Lower leg skin (tissue), 4 donors: Measurements from ENCODE around the gene USP34. TPM values are rescaled to one million over a fixed set of nuclear protein-coding genes. Genes with fewer than 3 reads are reported as not detected.
"Not testable (repeated sequence)": the region's sequence is repeated elsewhere in the genome, so short reads cannot be mapped to it uniquely, and the experiment has no call there.

Experiments used
- DNase-seq, 2 donors: peaks; one replicate each; pipeline ENCODE4 v3.0.0-alpha.2; 2019; ENCODE audit warnings: low spot score in 2 of 2
- H3K4me3 ChIP-seq: fragments of 200-600 bp; sonication (generic); 2 replicates; pipeline ENCODE4 v1.5.1; 2017; ENCODE audit warnings: mild to moderate bottlenecking, low read depth; ENCODE audit not compliant: poor library complexity, severe bottlenecking
- CTCF ChIP-seq, 3 donors: fragments of 450-650 bp; IDR thresholded peaks; one replicate each; pipeline ENCODE4 v1.5.1; 2016; ENCODE audit warnings: antibody characterized with exemption in 3 of 3, mild to moderate bottlenecking in 3 of 3, moderate library complexity in 2 of 3
- POLR2A ChIP-seq, 2 donors: fragments of 450-650 bp; IDR thresholded peaks; one replicate each; pipeline ENCODE4 v1.6.1; 2016 to 2017; ENCODE audit warnings: antibody characterized with exemption in 2 of 2, mild to moderate bottlenecking in 1 of 2, moderate library complexity in 1 of 2
- WGBS, 2 donors: methylation state at CpG; one replicate each; pipeline ENCODE4 v1.1.5; 2018; 5-methylcytosine and 5-hydroxymethylcytosine counted together
- intact Hi-C: fragments of 100-400 bp; cut with DNase I; formaldehyde crosslinking; loops from one replicate; pipeline ENCODE4 v1.15.0; 2023; ENCODE audit warnings: low total_unique reads
- total RNA-seq, 4 donors: library from RNA; depleted of rRNA; stranded (reverse); fragments of >200 nt; gene quantifications; one replicate each; pipeline ENCODE4 v1.1.0, GENCODE V29; 2016

The USP34 gene
- total RNA-seq, 4 donors from 2014 or later: 84.3 to 181 (median 98.1) TPM

- WGBS, 2 donors: 95 to 96% methylated on average over 2 of the region's 2 CpGs
- DNase-seq: no peak
- intact Hi-C loops: no loop called here
Observed at GRCh38 chr2:61504949-61505348, 34.1 kb upstream of the USP34 start.

GRCh38 chr2:61499060-61499459 lies 28.2 kb upstream of the USP34 start:
- DNase-seq: no peak
- H3K4me3 ChIP-seq: no peak overlapping the region
- intact Hi-C loops: no loop called here
- WGBS, 2 donors: 97% methylated on average over 2 of the region's 2 CpGs
- TF ChIP-seq CTCF (IDR thresholded peaks at IDR 0.05) (no peak), POLR2A (IDR thresholded peaks at IDR 0.05) (no peak)

More at GRCh38 chr2:61504949-61505348, 34.1 kb upstream of the USP34 start:
- H3K4me3 ChIP-seq: no peak overlapping the region
- TF ChIP-seq POLR2A (IDR thresholded peaks at IDR 0.05) (no peak), CTCF (IDR thresholded peaks at IDR 0.05) (no peak)

GRCh38 chr2:61493523-61493942 lies 22.6 kb upstream of the USP34 start:
- intact Hi-C loops: no loop called here
- 66 to 83% methylated on average over 2 of the region's 2 CpGs for WGBS, 2 donors

GRCh38 chr2:61492476-61492875 lies 21.6 kb upstream of the USP34 start:
- intact Hi-C loops: no loop called here
- TF ChIP-seq CTCF (IDR thresholded peaks at IDR 0.05): no peak
- TF ChIP-seq POLR2A (IDR thresholded peaks at IDR 0.05): no peak
- WGBS, 2 donors: 93 to 97% methylated on average over 2 of the region's 2 CpGs
- no peak overlapping the region for H3K4me3 ChIP-seq
- DNase-seq: no peak

More at GRCh38 chr2:61493523-61493942, 22.6 kb upstream of the USP34 start:
- no peak for DNase-seq
- H3K4me3 ChIP-seq: no peak overlapping the region
- no peak for TF ChIP-seq POLR2A (IDR thresholded peaks at IDR 0.05)
- no peak for TF ChIP-seq CTCF (IDR thresholded peaks at IDR 0.05)

GRCh38 chr2:61485281-61485680 lies 14.4 kb upstream of the USP34 start:
- TF ChIP-seq CTCF (IDR thresholded peaks at IDR 0.05) (no peak), POLR2A (IDR thresholded peaks at IDR 0.05) (no peak)
- intact Hi-C loops: no loop called here
- DNase-seq: no peak
- H3K4me3 ChIP-seq: no peak overlapping the region
- 95 to 98% methylated on average over 5 of the region's 5 CpGs for WGBS, 2 donors

GRCh38 chr2:61478086-61478485 lies 7.2 kb upstream of the USP34 start:
- intact Hi-C loops: no loop called here
- 84 to 87% methylated on average over 6 of the region's 6 CpGs for WGBS, 2 donors
- H3K4me3 ChIP-seq: no peak overlapping the region
- no peak for DNase-seq
- TF ChIP-seq POLR2A (IDR thresholded peaks at IDR 0.05) (no peak), CTCF (IDR thresholded peaks at IDR 0.05) (no peak)

- H3K4me3 ChIP-seq, intact Hi-C loops: not testable (repeated sequence)
- peak in 1 of 2 donors; percentile 43 for DNase-seq
- 93 to 95% methylated on average over 12 of the region's 12 CpGs for WGBS, 2 donors
Observed at GRCh38 chr2:61476929-61477589, 6.2 kb upstream of the USP34 start.
